ENCODE data around the gene PROS1.

DNA sequence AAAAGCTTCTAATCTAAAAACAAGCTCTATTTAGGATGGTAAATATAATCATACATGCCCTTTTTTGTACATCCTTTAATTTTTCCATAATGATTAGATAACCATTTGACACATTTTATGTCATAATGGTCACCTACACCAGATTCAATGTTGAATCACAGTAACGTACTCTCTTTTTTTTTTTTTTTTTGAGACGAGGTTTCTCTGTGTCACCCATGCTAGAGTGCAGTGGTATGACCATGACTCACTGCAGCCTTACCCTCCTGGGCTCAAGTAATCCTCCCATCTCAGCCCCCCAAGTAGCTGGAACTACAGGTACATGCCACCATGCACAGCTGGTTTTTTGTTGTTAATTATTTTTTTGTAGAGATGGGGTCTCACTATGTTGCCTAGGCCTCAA is 49.2 kb downstream of the PROS1 start:
- TF ChIP-seq, protein P1, sequence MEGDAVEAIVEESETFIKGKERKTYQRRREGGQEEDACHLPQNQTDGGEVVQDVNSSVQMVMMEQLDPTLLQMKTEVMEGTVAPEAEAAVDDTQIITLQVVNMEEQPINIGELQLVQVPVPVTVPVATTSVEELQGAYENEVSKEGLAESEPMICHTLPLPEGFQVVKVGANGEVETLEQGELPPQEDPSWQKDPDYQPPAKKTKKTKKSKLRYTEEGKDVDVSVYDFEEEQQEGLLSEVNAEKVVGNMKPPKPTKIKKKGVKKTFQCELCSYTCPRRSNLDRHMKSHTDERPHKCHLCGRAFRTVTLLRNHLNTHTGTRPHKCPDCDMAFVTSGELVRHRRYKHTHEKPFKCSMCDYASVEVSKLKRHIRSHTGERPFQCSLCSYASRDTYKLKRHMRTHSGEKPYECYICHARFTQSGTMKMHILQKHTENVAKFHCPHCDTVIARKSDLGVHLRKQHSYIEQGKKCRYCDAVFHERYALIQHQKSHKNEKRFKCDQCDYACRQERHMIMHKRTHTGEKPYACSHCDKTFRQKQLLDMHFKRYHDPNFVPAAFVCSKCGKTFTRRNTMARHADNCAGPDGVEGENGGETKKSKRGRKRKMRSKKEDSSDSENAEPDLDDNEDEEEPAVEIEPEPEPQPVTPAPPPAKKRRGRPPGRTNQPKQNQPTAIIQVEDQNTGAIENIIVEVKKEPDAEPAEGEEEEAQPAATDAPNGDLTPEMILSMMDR (IDR thresholded peaks at IDR 0.05), result no peak
- TF ChIP-seq POLR2AphosphoS5 (IDR thresholded peaks at IDR 0.05; ENCODE audit: low read depth, low read length) (no peak), ELF1 (IDR thresholded peaks at IDR 0.05) (no peak), RFX5 (IDR thresholded peaks at IDR 0.05; ENCODE audit: low read length) (no peak), NFIC (IDR thresholded peaks at IDR 0.05; ENCODE audit: borderline replicate concordance) (no peak)
